K562 (cell line): ENCODE results near the gene DHDH. TPM values are rescaled to one million over a fixed set of nuclear protein-coding genes. Genes with fewer than 3 reads are reported as not detected.

Experiments used
- ATF4 ChIP-seq: fragments of 450-650 bp; formaldehyde crosslinking; IDR thresholded peaks from 2 replicates; pipeline ENCODE4 v1.4.0; 2022; ENCODE audit warnings: mild to moderate bottlenecking, moderate library complexity
- ATF6 ChIP-seq: sonication (generic); formaldehyde crosslinking; IDR thresholded peaks from 2 replicates; pipeline ENCODE4 v1.4.0; 2020; ENCODE audit warnings: mild to moderate bottlenecking, missing genetic modification reagents
- CC2D1A ChIP-seq: fragments of 450-650 bp; IDR thresholded peaks from 2 replicates; pipeline ENCODE4 v1.6.1; 2017; ENCODE audit warnings: mild to moderate bottlenecking
- CXXC5 ChIP-seq: fragments of 250-450 bp; sonication (Bioruptor Pico); IDR thresholded peaks from 2 replicates; pipeline ENCODE4 v1.8.0; 2022; ENCODE audit warnings: inconsistent platforms, mild to moderate bottlenecking, moderate library complexity
- DPF2 ChIP-seq: fragments of 450-650 bp; IDR thresholded peaks from 2 replicates; pipeline ENCODE4 v1.6.1; 2016
- HNRNPLL ChIP-seq: fragments of 200-400 bp; formaldehyde crosslinking; IDR thresholded peaks from 2 replicates; pipeline ENCODE4 v1.6.1; 2017; ENCODE audit warnings: low read length, low read depth, mild to moderate bottlenecking; ENCODE audit not compliant: poor library complexity, severe bottlenecking
- NCOA2 ChIP-seq, 2 experiments: fragments of 450-650 bp; IDR thresholded peaks; 2 replicates each; pipeline ENCODE4 v1.6.1; 2018; ENCODE audit warnings: mild to moderate bottlenecking in 2 of 2, moderate library complexity in 1 of 2; ENCODE audit not compliant: partially characterized antibody in 2 of 2
- SREBF1 ChIP-seq: fragments of 150-350 bp; IDR thresholded peaks from 2 replicates; pipeline ENCODE4 v1.6.1; 2014; ENCODE audit warnings: antibody characterized with exemption, low read depth, low read length, borderline replicate concordance
- SRSF3 ChIP-seq: fragments of 200-400 bp; formaldehyde crosslinking; IDR thresholded peaks from 2 replicates; pipeline ENCODE4 v1.6.1; 2016; ENCODE audit warnings: mild to moderate bottlenecking, low read length, moderate library complexity; ENCODE audit not compliant: insufficient read depth
- XRCC5 ChIP-seq: fragments of 200-400 bp; formaldehyde crosslinking; IDR thresholded peaks from 2 replicates; pipeline ENCODE4 v1.6.1; 2017; ENCODE audit warnings: low read depth, mild to moderate bottlenecking, low read length
- ZEB2 ChIP-seq: fragments of 450-650 bp; IDR thresholded peaks from 2 replicates; pipeline ENCODE4 v1.6.1; 2016
- ZNF134 ChIP-seq: fragments of 250-450 bp; sonication (Bioruptor Pico); conservative IDR thresholded peaks from 2 replicates; pipeline ENCODE4 v1.4.0; 2020
- ZNF146 ChIP-seq: IDR thresholded peaks from one replicate; pipeline ENCODE4 v1.6.1; 2018; ENCODE audit warnings: missing compliant biosample characterization; ENCODE audit not compliant: unreplicated experiment
- ZNF263 ChIP-seq: sonication (generic); formaldehyde crosslinking; IDR thresholded peaks from 2 replicates; pipeline ENCODE4 v1.8.0; 2022; ENCODE audit warnings: mild to moderate bottlenecking, missing genetic modification reagents, borderline replicate concordance
- ZNF766 ChIP-seq: fragments of 200-800 bp; sonication (Bioruptor generic); conservative IDR thresholded peaks from 2 replicates; pipeline ENCODE4 v1.6.1; 2016; ENCODE audit warnings: missing genetic modification characterization, missing compliant biosample characterization
- polyA plus RNA-seq, 8 experiments: library from polyadenylated mRNA; depleted of rRNA in 4 of 8; stranded (reverse) in 5 of 8; unstranded in 3 of 8; fragments of >200 nt; fragmentation: Nextera tagmentation in 2 of 8; fragmentation: Illumina TruSeq in 1 of 8; extraction: Ambion mirVana in 2 of 8; extraction: Trizol in 1 of 8; gene quantifications; 2 replicates each; pipeline versions ENCODE4 v1.2.1 to v1.2.3, GENCODE V29; 2011 to 2014; ENCODE audit warnings: inconsistent platforms in 1 of 8, missing spikeins in 1 of 8
- total RNA-seq, 7 experiments: library from RNA; depleted of rRNA in 6 of 7; stranded (reverse); fragments of >200 nt in 6 of 7; fragmentation: Illumina TruSeq in 2 of 7; extraction: Trizol in 2 of 7; gene quantifications; 2 replicates each; pipeline versions ENCODE4 v1.2.1 to v1.2.3, GENCODE V29; 2011 to 2021; ENCODE audit warnings: low replicate concordance in 1 of 7
- TF ChIP-seq, protein P1 (sequence below): fragments of 450-650 bp; IDR thresholded peaks from 2 replicates; pipeline ENCODE4 v1.6.1; 2016
- TF ChIP-seq, protein P2 (sequence below): fragments of 450-650 bp; IDR thresholded peaks from 2 replicates; pipeline ENCODE4 v1.7.0; 2016; ENCODE audit warnings: borderline replicate concordance
- TF ChIP-seq, protein P3 (sequence below): fragments of 150-350 bp; IDR thresholded peaks from 2 replicates; pipeline ENCODE4 v1.6.1; 2014; ENCODE audit warnings: low read depth, mild to moderate bottlenecking, low read length, borderline replicate concordance

The DHDH gene
- total and polyA plus RNA-seq, 9 of the 15 experiments (the other 6 are each of a cell fraction or from before 2014, with no cell fraction given): 0.37 to 1.9 (median 0.87) TPM

DNA sequence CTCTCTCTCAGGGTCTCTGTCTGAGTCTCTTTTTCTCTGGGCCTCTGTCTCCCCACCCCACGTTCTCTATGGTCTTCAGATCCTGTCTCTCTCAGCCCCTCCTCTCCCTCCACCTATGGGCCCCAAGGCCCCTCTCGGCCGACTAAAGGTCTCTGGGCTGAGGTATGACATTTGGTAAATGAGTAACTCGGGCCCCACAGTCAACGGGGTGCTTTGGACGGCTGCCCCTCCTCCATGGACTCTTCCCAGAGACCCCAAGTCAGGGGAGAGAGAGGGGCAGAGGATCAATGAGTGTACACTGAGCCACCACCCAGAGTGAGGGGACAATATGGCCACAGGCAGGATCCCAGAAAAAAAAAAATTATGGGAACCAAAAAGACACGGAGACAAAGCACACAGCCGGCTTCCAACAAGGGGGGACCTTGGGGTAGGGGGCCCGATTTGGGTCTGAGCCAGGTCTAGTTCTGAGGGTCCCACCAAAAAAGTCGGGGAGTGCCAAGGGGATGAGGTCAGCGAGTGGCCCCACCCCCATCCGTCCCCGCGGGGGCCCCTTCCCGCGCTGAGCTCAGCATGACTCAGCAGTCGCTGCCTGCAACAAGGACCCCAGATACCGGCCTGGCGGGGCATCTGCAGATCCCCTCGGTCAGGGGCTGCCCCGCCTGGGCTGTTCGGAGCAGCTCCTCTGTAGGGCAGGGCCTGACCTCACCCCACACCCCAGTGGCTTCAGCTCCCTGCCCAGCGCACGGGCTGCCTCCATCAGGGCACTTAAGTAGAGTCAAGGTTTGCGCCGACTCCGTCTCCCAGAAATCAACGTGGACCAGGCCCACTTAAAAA is 30.1 kb downstream of the DHDH start (continued):
- TF ChIP-seq NCOA2 (IDR thresholded peaks at IDR 0.05; ENCODE audit: partially characterized antibody in 2 of 2) (no peak), SREBF1 (no peak), ZNF146 (CRISPR knock-in tag) (no peak), CXXC5 (CRISPR knock-in tag) (peak; percentile 80), ZNF263 (CRISPR knock-in tag) (peak; percentile 52; the same call in 1 of the 2 replicates), ZEB2 (0 out of 2 replicates have a peak, but pooled peaks have one; percentile 8), ZNF766 (peak; percentile 82), ATF6 (CRISPR knock-in tag) (no peak), SRSF3 (peak; percentile 72; the same call in 1 of the 2 replicates), DPF2 (peak; percentile 95), ATF4 (CRISPR knock-in tag) (peak; percentile 18; the same call in 1 of the 2 replicates), ZNF134 (peak; percentile 56; the same call in 1 of the 2 replicates), CC2D1A (no peak), XRCC5 (no peak; the same call in 1 of the 2 replicates), HNRNPLL (peak; percentile 42)
- TF ChIP-seq, protein P1, sequence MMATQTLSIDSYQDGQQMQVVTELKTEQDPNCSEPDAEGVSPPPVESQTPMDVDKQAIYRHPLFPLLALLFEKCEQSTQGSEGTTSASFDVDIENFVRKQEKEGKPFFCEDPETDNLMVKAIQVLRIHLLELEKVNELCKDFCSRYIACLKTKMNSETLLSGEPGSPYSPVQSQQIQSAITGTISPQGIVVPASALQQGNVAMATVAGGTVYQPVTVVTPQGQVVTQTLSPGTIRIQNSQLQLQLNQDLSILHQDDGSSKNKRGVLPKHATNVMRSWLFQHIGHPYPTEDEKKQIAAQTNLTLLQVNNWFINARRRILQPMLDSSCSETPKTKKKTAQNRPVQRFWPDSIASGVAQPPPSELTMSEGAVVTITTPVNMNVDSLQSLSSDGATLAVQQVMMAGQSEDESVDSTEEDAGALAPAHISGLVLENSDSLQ: no peak; the same call in 1 of the 2 replicates
- TF ChIP-seq, protein P2, sequence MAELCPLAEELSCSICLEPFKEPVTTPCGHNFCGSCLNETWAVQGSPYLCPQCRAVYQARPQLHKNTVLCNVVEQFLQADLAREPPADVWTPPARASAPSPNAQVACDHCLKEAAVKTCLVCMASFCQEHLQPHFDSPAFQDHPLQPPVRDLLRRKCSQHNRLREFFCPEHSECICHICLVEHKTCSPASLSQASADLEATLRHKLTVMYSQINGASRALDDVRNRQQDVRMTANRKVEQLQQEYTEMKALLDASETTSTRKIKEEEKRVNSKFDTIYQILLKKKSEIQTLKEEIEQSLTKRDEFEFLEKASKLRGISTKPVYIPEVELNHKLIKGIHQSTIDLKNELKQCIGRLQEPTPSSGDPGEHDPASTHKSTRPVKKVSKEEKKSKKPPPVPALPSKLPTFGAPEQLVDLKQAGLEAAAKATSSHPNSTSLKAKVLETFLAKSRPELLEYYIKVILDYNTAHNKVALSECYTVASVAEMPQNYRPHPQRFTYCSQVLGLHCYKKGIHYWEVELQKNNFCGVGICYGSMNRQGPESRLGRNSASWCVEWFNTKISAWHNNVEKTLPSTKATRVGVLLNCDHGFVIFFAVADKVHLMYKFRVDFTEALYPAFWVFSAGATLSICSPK: no peak
- TF ChIP-seq, protein P3, sequence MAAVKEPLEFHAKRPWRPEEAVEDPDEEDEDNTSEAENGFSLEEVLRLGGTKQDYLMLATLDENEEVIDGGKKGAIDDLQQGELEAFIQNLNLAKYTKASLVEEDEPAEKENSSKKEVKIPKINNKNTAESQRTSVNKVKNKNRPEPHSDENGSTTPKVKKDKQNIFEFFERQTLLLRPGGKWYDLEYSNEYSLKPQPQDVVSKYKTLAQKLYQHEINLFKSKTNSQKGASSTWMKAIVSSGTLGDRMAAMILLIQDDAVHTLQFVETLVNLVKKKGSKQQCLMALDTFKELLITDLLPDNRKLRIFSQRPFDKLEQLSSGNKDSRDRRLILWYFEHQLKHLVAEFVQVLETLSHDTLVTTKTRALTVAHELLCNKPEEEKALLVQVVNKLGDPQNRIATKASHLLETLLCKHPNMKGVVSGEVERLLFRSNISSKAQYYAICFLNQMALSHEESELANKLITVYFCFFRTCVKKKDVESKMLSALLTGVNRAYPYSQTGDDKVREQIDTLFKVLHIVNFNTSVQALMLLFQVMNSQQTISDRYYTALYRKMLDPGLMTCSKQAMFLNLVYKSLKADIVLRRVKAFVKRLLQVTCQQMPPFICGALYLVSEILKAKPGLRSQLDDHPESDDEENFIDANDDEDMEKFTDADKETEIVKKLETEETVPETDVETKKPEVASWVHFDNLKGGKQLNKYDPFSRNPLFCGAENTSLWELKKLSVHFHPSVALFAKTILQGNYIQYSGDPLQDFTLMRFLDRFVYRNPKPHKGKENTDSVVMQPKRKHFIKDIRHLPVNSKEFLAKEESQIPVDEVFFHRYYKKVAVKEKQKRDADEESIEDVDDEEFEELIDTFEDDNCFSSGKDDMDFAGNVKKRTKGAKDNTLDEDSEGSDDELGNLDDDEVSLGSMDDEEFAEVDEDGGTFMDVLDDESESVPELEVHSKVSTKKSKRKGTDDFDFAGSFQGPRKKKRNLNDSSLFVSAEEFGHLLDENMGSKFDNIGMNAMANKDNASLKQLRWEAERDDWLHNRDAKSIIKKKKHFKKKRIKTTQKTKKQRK: no peak
